ACHN (cell line): ENCODE measurements around the gene WDR18.

Source experiments
- DNase-seq: peaks from one replicate; pipeline ENCODE4 v3.0.0-alpha.2; 2015
- in situ Hi-C: cut with HindIII; loops from 2 replicates; pipeline ENCODE4 v1.10.0; 2017; ENCODE audit warnings: low sequenced_read_pairs, low pct_ligation_motif_present, low pct_unique_long_range_greater_than_20kb

Gene WDR18

DNA sequence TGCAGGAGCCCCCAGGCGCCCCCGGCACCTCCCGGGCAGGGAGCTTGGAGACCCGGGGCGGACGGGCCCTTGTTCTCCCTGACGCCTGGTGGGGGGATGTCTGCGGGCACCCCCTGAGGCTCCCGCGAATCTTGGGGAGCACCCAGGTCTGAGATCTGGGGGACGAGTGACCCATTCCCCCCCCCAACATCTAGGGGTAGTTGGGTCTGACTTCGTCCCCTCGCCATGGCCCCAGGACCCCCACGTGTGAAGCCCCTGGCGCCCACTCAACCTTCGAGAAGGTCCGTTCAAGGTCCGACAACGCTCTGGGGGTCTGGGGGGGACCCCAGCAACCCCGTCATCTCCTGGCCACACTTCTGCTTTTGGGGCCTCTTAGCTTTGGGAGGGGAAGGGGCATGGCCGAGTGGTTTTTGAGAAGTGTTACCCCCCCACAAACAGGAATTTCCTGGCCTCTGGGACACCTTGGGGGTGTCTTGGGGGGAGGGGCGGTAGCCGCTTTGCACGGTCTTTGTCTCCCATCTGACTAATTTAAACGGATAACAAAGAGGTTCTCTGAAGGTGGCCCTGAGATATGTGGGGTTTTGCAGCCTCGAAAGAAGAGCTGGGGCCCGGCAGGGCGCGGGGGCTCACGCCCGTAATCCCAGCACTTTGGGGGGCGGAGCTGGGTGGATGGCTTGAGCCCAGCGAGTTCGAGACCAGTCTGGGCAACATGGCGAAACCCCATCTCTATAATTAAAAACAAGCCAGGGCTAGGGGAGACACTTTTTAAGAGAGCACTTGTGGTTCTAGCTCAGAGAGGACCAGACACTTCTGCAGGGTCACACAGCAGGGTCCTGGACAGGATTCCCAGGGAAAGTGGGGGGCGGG lies 42.9 kb downstream of the WDR18 start:
- in situ Hi-C loops = no loop called here

DNA sequence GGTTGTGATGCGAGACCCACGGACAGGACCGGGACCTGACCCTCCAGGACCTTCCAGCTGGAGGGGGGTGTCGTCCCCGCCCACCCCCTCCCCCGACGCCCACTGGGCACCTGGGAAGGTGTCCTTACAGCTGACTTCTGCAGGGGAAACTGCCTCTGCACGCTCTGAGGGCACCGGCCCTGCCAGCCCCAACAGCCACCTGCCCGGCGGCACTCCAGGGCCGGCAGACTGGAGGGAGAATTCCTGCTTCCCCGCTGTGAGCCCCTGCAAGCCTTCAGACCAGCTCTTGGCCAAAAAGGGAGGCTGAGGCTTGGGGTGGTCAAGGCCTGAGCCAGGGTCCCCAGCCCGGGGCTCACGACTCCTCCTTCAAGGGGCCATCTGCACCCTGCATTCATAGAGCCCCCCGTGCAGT lies 43.5 kb downstream of the WDR18 start:
- peak; percentile 20 for DNase-seq
- in situ Hi-C loops = no loop called here

More for the DNA sequence above, 42.9 kb downstream of the WDR18 start:
- peak; percentile 30 for DNase-seq

- in situ Hi-C loops = no loop called here
- peak; percentile 84 for DNase-seq
Measured at GRCh38 chr19:1028062-1028926, 44.1 kb downstream of the WDR18 start.

GRCh38 chr19:1032264-1032867 lies 48.2 kb downstream of the WDR18 start:
- in situ Hi-C loops = no loop called here

DNA sequence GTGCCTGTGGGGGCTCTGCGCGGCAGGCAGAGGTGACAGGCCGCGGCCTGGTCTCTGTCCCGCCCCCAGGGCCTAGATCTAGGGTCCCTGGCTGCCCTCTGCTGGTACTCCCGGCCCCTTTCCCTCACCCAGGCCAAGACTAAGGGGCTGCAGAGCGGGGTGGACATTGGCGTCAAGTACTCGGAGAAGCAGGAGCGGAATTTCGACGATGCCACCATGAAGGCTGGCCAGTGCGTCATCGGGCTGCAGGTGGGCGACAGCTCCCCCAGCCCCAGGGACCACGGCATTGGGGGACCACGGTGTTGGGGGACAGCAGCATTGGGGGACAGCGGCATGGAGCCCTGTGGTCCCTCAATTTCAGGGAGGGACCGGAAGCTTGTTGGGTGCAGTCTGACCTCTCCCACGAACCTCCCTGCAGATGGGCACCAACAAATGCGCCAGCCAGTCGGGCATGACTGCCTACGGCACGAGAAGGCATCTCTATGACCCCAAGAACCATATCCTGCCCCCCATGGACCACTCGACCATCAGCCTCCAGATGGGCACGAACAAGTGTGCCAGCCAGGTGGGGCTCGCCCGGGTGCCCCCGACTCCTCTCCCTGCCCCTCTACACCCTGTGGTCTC lies 52.0 kb downstream of the WDR18 start:
- in situ Hi-C loops = no loop called here

More at GRCh38 chr19:1032264-1032867, 48.2 kb downstream of the WDR18 start:
- no peak for DNase-seq

DNA sequence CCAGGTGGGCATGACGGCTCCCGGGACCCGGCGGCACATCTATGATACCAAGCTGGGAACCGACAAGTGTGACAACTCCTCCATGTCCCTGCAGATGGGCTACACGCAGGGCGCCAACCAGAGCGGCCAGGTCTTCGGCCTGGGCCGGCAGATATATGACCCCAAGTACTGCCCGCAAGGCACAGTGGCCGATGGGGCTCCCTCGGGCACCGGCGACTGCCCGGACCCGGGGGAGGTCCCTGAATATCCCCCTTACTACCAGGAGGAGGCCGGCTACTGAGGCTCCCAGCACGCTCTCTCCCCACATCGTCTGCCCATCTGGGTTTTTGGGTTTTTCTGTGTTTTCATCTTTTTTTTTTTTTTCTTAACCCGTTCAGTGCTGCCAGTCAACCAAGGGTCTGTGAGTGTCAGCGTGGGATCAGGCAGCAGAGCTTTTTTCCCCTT lies 53.5 kb downstream of the WDR18 start:
- DNase-seq = no peak
- in situ Hi-C loops = no loop called here

More for the DNA sequence above, 52.0 kb downstream of the WDR18 start:
- DNase-seq = no peak

- DNase-seq = no peak
- in situ Hi-C loops = no loop called here
Measured at GRCh38 chr19:1038978-1039645, 55.0 kb downstream of the WDR18 start.

DNA sequence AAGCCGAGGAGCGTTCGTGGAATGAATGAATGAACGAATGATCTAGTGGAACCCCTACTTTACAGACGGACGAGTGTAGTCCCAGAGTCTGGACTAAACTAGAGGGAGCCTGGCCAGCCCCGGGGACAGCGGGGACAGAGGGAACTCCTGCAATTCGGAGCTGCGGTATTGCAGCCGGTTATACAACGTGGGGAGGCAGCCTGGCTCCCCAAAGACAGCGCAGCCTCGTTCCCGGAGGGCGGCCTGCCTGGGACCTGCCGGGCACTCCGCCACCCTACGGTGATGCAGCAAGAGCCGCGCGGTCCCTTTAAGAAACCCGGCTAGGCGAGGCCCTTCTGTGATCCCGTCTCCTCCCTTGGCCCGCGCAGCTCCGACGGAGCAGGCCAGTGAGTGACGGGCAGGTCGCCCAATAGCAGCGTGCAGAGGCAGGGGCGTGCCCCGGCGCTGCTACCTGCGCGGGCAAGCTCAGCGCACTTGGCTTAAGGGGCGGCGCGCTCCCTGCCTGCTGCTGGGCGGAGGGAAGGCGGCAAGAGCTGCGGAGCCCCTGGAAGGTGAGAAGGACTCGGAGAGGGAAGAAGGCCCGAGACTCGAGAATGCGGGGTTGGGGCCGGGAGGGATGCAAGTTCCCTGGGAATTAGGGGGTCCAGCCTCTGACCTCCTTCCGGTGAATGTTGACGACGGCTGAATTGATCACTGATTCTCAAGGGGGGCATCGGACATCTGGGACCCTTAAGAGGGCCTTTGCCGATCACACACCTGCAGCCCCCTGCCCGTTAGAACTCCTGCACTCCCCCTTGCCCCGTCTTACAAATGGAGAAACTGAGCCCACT lies 55.7 kb downstream of the WDR18 start, which contains the start of gene ABCA7:
Gene ABCA7, plus strand, starts transcription at position 462 of the 830 bp plus-strand sequence. CDS start 1,255 bp downstream, outside the sequence.
- peak; percentile 96 for DNase-seq
- in situ Hi-C loops = no loop called here

DNA sequence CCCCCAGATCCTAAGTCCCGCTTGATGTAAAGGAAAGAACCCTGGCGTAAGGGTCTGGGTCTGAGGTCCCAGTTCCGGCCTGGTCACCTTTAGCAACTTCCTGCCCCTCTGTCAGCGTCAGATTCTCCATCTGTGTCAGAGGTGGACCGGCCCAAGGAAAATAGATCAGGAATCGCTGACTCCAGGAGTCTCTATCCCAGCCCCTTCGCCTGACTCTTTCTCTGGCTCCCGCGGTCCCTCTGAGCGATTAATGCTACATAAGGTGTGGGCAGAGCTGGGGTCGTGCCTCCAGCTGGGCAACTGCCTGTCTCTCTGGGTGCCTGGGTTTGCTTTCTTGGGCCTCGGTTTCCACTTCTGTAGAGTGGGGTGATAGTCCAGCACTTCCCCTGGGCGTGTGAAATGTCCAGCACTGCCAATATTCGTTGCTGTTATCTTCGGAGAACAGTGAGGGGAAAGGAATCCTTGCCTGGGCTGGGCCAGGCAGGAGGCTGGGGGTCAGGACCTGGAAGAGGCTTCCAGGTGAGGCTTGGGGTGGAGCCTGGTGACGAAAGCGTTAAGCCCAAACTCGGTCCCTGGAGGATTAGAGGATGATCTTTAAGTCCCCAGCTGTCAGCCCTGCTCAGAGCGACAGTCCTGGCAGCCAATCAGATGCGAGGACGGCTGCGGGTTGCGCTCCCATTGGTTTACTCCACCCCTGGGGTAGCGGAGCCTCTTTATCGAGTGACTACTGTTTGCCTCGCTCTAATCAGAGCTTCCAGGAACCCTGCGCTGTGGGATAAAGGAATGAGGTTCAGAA lies 56.5 kb downstream of the WDR18 start:
- in situ Hi-C loops = no loop called here
- peak; percentile 76 for DNase-seq

DNA sequence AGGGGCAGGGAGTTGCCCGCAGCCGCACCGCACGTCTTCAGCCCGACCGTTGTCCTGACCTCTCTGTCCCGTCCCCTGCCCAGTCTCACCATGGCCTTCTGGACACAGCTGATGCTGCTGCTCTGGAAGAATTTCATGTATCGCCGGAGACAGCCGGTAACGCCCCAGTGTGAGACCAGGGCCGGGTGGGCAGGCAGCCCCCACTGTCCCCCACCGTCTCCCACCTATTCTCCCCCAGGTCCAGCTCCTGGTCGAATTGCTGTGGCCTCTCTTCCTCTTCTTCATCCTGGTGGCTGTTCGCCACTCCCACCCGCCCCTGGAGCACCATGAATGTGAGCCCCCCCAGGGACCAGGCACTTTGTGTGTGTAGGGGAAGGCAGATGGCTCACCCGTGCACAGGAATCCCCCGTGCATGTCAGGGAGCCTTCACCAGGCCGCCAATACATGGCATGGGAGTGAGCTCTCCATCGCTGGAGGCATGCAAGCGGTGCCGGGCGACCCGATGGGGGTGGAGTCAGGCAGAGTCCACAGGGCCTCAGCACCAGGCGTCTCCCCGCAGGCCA lies 57.2 kb downstream of the WDR18 start:
- DNase-seq = no peak
- in situ Hi-C loops = no loop called here

GRCh38 chr19:1041835-1042685 lies 57.9 kb downstream of the WDR18 start:
- no peak for DNase-seq
- in situ Hi-C loops = no loop called here

GRCh38 chr19:1042689-1043511 lies 58.8 kb downstream of the WDR18 start:
- in situ Hi-C loops = no loop called here
- no peak for DNase-seq
